Nephron progenitor cell (in vitro differentiated cells): ENCODE results near the gene MRTFA.
A peak's percentile ranks its signal among the peaks of the same experiment; 100 is the strongest.
"Not testable (repeated sequence)": the region's sequence is repeated elsewhere in the genome, so short reads cannot be mapped to it uniquely, and the experiment has no call there.

ENCODE experiments used
- DNase-seq: peaks from one replicate; pipeline ENCODE4 v3.0.0; 2021
- H3K27ac Mint-ChIP-seq: 2 replicates; pipeline ENCODE4 v1.8.0; 2021; ENCODE audit warnings: mild to moderate bottlenecking, moderate library complexity, mixed read lengths
- H3K27me3 Mint-ChIP-seq: 2 replicates; pipeline ENCODE4 v1.8.0; 2021; ENCODE audit warnings: mild to moderate bottlenecking, low read depth, mixed read lengths; ENCODE audit not compliant: poor library complexity
- H3K36me3 Mint-ChIP-seq: 2 replicates; pipeline ENCODE4 v1.8.0; 2021; ENCODE audit warnings: low read depth, mixed read lengths
- H3K4me1 Mint-ChIP-seq: 2 replicates; pipeline ENCODE4 v1.8.0; 2021; ENCODE audit warnings: mixed read lengths
- H3K4me3 Mint-ChIP-seq: 2 replicates; pipeline ENCODE4 v1.8.0; 2021; ENCODE audit warnings: mild to moderate bottlenecking, moderate library complexity, mixed read lengths
- H3K9me3 Mint-ChIP-seq: 2 replicates; pipeline ENCODE4 v1.8.0; 2021; ENCODE audit warnings: mild to moderate bottlenecking, moderate library complexity, mixed read lengths
- CTCF ChIP-seq: fragments of 200-600 bp; sonication (generic); IDR thresholded peaks from 2 replicates; pipeline ENCODE4 v1.5.0; 2021; ENCODE audit warnings: antibody characterized with exemption

Gene MRTFA

GRCh38 chr22:40666151-40666848 lies 29.8 kb upstream of the MRTFA start:
- peaks cover under 1% of the 10 kb centered on the region for H3K27me3 Mint-ChIP-seq
- DNase-seq, result no peak
- H3K9me3 Mint-ChIP-seq, result peaks cover 20% of the 10 kb centered on the region
- H3K4me3 Mint-ChIP-seq, result no peak overlapping the region
- H3K36me3 Mint-ChIP-seq, result no peaks in the 10 kb centered on the region
- H3K4me1 Mint-ChIP-seq, result peaks cover 53% of the 10 kb centered on the region
- peak overlapping the region; percentile 76 for H3K27ac Mint-ChIP-seq
- no peak for TF ChIP-seq CTCF

DNA sequence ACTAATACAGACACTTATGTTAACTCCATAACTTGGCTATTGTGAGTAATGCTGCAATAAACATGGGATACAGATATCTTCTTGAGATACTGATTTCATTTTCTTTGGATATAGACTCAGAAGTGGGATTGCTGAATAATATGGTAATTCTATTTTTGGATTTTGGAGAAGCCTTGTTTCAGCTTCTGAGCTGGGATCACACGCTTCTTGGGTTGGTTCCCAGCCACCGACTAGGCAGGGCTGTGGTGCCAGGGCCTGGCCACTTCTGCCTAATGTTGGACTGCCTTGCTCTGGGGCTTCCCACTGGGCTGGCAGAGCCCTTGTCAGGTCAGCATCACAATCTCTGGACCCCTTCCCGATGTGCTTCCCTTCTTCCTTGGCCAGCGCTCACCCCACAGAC lies 28.8 kb upstream of the MRTFA start:
- Mint-ChIP-seq H3K9me3 (peaks cover 19% of the 10 kb centered on the region), H3K27ac (peak overlapping the region; percentile 38), H3K4me1 (peaks cover 53% of the 10 kb centered on the region), H3K36me3 (no peaks in the 10 kb centered on the region), H3K27me3 (peaks cover 9% of the 10 kb centered on the region), H3K4me3 (no peak overlapping the region)
- DNase-seq, result no peak
- TF ChIP-seq CTCF, result no peak

DNA sequence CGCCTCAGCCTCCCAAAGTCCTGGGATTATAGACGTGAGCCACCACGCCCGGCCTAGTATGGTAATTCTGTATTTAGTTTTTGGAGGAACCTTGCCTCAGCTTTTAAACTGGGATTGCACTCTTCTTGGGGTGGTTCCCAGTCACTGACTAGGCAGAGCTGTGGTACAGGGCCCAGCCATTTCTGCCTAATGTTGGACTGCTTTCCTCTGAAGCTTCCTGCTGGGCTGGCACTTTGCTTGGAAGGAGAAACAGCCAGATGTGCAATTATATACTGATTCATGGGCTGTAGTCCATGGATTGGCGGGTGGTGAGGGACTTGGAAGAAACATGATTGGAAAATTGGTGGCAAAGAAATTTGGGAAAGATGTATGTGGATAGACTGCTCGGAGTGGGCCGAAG lies 25.2 kb upstream of the MRTFA start:
- H3K4me3 Mint-ChIP-seq, result no peak overlapping the region
- peaks cover 29% of the 10 kb centered on the region for H3K4me1 Mint-ChIP-seq
- no peak for DNase-seq
- H3K27me3 Mint-ChIP-seq, result peaks cover 12% of the 10 kb centered on the region
- H3K27ac Mint-ChIP-seq, result no peak overlapping the region
- H3K36me3 Mint-ChIP-seq, result no peaks in the 10 kb centered on the region
- no peak for TF ChIP-seq CTCF
- peaks cover 3% of the 10 kb centered on the region for H3K9me3 Mint-ChIP-seq

- peaks cover 12% of the 10 kb centered on the region for H3K27me3 Mint-ChIP-seq
- TF ChIP-seq CTCF, result no peak
- no peak overlapping the region for H3K4me3 Mint-ChIP-seq
- H3K9me3 Mint-ChIP-seq, result peaks cover 3% of the 10 kb centered on the region
- H3K36me3 Mint-ChIP-seq, result no peaks in the 10 kb centered on the region
- no peak for DNase-seq
- no peak overlapping the region for H3K27ac Mint-ChIP-seq
- H3K4me1 Mint-ChIP-seq, result peaks cover 23% of the 10 kb centered on the region
Observed at GRCh38 chr22:40660730-40661129, 24.2 kb upstream of the MRTFA start.

DNA sequence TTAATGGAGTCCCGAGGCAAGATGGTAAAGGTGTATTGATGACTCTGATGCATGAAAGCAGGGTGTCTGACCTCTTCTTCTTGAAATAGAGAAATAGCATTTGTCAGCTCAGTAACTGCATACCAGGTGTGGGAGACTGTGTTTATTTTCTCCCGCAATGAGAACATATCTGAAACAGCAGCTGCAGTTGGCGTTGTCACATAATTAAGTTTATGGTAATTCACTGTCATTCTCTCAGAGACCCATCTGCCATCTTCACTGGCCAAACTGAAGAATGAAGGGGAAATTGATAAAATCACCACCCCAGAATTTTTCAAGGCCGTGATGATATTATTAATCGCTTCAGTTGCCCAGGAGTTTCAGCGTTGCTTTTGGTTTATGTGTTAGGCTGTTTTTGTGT lies 22.6 kb upstream of the MRTFA start:
- no peak overlapping the region for H3K4me3 Mint-ChIP-seq
- H3K27me3 Mint-ChIP-seq, result peaks cover 12% of the 10 kb centered on the region
- no peak for DNase-seq
- no peak for TF ChIP-seq CTCF
- peaks cover 3% of the 10 kb centered on the region for H3K9me3 Mint-ChIP-seq
- H3K4me1 Mint-ChIP-seq, result peaks cover 21% of the 10 kb centered on the region
- H3K27ac Mint-ChIP-seq, result no peak overlapping the region
- H3K36me3 Mint-ChIP-seq, result no peaks in the 10 kb centered on the region

GRCh38 chr22:40656651-40657050 lies 20.1 kb upstream of the MRTFA start:
- H3K36me3 Mint-ChIP-seq, DNase-seq, H3K4me3 Mint-ChIP-seq, H3K9me3 Mint-ChIP-seq, H3K27ac Mint-ChIP-seq: not testable (repeated sequence)
- peaks cover 37% of the 10 kb centered on the region for H3K4me1 Mint-ChIP-seq
- peaks cover 12% of the 10 kb centered on the region for H3K27me3 Mint-ChIP-seq

- not testable (repeated sequence) for H3K4me3 Mint-ChIP-seq, H3K27me3 Mint-ChIP-seq, H3K27ac Mint-ChIP-seq, H3K36me3 Mint-ChIP-seq, H3K9me3 Mint-ChIP-seq, DNase-seq
- H3K4me1 Mint-ChIP-seq, result peaks cover 44% of the 10 kb centered on the region
Observed at GRCh38 chr22:40655941-40656340, 19.4 kb upstream of the MRTFA start.
